GM19351 (cell line): Measurements from ENCODE around the gene ASAP2.
A peak's percentile ranks its signal among the peaks of the same experiment; 100 is the strongest.

Source experiments
- ATAC-seq: cut with Tn5 transposase; IDR thresholded peaks from one replicate; pipeline ENCODE4 v1.9.1; 2021; ENCODE audit warnings: mild to moderate bottlenecking, moderate library complexity; ENCODE audit not compliant: unreplicated experiment

Gene ASAP2

DNA sequence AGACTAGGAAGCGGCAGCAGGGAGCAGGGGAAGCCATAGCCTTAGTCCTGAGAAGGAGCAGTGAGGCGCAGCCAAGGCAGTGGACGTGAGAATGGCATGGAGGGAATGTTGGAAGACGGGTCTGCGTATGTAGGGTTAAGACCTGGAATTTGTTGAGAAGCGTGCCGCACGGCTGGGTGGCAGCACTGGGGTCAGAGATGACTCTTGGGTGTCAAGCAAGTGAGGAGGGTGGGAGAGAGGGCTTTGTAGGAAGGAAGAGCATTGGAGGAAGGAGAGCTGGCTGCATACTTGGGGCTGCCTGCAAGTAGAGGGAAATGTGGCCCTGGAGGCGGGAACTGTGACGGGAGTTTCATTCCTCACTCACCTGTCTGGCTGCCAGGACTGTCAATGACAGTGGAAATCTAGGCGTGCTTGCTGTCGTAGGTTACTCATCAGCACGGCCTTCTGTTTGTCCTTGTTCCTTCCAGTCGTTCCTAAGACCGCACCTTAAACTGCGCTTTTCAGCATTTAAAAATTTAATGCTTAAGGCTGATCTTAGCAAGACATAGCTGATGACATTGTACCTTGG is 108.8 kb downstream of the ASAP2 start:
- no peak for ATAC-seq

DNA sequence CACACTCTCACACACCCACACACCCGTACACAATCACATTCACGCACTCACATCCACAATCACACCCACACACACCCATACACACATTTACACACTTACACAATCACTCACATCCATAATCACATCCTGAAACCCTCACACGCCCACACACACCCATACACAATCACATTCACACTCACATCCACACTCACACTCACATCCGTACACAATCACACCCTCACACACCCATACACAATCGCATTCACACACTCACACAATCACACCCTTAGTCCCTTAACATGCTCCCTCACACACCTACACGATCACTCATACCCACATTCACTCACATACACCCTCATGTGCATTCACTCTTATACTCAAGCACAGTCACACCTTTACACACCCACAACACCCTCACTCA is 110.9 kb downstream of the ASAP2 start:
- no peak for ATAC-seq

DNA sequence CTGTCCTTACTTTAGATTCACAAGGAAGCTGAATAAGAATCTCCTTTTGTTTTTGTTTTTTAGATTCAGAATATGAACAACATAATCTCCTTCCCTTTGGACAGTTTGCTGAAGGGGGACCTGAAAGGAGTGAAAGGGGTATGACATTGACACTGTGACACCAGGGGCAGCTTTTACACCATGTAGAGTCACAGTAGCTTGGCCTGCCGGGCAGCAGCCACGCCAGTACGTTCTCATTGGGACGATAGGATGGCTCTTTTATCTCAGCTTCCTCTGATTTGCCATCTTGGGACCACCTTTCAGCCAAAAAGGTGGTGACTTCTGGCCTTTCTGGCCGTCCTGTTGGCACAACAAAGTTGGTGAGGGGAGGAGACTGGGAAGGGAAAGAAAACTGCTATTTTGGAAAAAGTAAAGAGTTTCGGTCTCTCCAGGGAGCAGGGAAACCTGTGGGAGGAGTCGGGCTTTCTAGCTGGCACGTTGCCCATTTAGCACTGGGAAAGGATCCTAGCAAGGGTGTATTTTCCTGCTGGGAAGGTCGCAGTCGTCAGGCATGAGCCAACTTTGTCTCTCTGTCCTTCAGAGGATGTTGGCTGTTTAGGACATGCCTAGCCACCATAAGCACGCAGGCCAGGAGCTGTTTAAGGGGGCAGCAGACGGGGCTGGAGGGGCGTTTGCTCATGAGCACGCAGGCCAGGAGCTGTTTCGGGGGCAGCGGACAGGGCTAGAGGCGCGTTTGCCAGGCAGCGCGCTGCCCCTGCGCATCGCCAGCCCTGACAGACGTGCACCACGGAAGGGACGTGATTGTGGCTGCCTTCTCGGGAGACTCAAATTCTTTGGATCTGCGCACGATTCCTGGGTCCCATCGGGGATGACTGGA is 112.1 kb downstream of the ASAP2 start:
- no peak for ATAC-seq

DNA sequence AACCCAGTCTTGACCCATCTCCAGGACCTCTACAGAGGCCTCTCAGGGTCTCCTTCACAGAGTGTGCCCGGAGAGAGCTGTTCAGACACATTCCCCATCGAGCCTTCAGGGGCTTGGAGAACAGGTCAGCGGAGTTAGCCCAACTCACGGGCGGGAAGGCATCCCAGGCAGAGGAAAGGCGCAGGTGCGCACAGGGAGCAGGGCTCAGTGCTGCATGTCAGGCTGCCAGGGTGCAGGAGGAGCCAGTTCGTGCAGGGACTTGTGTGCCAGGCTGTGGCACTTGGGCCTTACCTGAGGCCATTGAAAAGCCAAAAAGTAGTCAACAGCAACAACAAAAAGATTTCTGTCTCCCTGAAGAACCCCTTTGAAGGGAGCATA is 112.7 kb downstream of the ASAP2 start:
- ATAC-seq: no peak

DNA sequence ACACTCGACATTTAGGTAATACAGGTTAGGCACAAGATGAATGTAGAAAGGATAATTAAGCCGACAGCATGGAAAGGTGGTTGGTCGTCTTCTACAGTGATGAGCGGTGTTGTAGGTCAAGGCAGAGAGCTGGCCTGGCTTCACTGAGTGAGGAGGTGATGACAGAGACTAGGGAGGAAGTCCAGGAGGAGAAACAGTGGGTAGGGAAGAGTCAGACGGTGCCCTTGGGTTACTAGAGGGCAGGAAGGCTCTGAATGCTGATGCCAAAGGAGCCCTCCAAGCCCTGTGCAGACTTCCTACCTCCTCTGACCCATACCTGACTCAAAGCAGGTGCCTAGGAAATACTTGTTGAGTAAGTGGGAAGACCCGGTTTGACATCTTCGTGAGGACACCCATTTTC is 116.0 kb downstream of the ASAP2 start:
- no peak for ATAC-seq

DNA sequence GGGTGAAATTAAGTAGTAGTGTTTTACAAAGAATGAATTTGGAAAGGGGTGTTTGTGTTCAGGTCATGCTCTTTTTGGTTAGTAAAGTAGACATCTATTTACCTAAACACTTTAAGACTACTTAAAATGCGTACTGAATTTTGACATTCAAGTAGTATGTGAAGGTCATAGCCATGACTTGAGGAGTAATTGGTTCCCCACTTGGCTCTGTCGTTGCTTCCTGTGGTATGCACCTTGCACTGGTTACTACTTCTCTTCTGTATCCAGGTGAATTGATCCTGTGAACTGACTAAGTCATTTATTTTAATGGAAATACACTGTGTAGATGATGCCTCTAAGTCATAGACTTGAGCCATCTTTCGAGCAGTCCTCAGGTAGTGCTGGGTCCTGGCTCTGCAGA is 118.8 kb downstream of the ASAP2 start:
- no peak for ATAC-seq

DNA sequence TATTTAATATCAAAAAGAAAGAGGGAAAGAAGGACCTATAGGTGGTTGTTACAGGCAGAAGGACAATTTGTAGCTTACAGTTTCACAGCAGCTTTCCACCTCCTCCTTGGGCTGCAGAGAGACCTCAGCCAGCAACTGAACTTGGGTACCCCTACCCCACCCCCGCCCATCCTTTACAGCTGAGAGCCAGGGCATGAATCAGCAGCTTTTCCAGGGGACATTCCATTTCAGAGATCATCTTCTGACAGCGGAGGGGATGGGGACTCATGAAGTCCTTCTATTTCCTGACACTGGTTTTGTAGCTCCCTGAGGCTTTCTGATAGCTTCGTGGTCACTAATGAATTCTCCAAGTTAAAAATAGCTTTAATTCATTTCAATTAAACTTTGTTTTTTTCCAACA is 120.4 kb downstream of the ASAP2 start:
- no peak for ATAC-seq

DNA sequence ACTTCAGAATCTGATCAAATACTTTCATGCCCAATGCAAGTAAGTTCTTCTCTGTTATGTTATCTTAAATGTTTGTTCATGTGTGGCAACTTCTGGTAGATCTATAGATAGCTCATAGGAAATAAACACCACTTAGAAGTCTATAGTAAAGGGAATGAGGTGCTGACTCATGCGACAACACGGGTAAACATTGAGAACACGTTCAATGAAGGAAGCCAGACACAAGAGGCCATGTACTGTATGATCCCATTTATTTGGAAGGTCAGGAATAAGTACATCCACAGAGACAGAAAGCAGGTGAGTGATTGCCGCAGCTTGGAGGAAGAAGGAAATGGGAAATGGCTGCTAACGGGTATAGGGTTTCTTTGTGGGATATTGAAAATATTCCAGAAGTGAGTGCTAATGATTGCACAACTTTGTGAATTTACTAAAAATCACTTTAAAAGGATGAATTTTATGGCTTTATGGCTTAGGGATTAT is 121.3 kb downstream of the ASAP2 start:
- ATAC-seq: no peak

DNA sequence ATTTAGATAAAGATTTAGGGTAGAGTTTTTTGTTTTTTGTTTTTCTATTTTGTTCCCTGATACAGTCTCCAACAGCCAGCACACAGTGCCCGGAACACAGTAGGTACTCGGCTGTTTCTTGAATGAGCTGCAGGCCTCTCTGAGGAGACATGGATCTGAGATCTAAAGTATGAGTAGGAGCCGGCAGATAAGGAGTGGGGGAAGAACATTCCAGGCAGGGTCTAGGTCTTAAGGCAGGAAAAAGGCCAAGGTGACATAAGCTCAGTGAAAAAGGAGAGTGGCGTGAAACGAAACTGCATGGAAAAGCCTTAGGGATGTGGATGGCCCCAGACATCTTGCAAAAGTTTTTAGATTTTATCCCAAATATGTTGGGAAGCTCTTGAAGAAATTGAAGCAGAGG is 122.3 kb downstream of the ASAP2 start:
- ATAC-seq: no peak

DNA sequence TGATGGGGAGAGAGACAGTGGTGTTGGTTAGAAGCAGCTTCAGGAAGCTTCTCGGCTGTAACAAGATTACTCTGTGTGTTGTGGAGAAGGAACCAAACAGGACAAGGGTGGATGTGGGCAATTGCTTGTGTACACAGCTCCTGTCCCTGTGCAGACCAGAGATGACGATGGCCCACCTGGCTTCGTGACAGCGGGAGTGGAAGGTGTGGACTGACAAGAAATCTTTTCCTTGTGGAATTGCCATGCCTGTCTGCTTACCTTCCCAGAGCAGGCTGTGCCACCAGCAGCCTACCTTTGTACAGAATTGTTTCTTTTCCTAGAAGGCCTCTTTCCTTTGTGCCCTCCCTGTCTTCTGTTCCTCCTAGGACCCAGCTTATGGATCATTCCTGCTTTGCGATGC is 122.9 kb downstream of the ASAP2 start:
- no peak for ATAC-seq

DNA sequence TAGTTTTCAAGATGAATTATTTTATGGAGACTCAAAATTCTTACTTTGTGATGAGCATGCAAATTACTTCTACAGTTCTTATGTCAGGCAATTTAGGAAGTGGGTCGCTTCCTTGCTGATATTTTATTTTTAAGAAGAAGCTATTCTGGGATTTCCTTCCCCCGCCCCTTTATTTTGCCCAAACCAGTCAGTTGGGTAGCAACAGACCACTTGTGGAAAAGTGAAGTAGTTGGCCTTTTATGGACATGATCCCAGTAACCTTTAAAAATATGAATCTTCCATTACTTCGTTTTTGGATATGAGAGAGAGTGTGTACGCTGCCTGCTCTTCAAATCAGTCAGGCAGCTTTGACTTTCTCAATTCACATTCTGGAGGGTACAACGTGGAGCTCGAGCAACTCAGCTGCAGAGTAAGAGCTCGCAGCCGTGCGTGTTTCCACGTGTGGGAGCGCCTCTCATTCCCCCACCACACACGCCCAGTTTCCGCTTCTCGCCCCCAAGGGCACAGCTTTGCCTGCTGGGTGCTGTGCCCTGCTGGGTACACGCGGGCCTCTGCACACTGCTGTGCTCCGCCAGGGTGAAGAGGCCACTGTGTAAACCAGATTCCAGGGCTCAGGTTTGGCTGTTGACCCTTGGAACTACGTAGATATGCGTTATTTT is 124.1 kb downstream of the ASAP2 start:
- ATAC-seq: no peak

DNA sequence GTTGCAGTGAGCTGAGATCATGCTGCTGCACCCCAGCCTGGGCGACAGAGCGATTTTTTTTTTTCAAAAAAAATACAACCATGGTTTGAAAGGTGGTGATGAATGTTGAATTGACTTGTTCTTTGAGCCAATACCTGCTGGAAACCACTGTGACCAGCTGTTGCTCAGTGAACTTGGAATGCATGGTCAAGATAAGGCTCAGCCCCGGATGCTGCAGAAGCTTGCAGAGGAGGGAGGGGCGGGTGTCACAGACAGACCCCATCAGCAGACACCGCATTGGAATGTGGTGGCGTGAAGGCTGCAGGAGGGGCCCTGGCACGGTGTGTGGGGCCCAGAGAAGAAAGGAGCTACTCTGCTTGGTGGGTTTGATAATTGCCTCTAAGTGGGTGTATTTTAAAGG is 125.1 kb downstream of the ASAP2 start:
- ATAC-seq: no peak

DNA sequence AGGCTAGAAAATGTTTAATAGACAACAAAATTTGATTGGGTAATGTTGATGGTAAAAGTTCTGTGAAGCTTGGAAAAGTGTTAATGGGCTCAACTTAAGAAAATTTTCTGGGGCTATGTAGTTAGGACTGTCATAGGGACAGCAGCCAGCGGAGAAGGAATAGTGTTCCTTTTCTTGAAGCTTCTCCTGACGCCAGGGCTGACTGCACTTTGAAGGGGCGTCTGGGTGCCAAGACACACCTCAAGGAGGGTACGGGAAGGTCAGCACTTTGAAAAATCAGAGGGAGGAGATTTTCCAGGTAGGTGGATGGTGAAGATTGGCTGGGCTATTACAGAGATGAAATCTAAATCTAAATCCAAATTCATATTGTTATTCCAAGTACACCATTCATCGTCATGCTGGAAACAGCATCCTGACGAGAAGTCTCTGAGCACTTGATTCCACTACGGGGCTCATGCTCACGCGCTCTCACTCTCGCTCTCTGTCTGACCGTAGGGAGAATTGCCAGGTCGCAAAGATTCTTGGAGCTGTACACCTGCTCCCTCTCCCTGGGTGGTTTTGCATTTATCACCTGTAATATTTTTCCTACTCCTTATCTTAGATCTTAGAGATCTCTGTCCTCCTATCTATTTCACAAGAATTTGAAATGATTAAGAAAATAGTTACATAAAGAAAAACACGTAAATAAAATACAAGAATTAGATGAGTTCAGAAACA is 125.7 kb downstream of the ASAP2 start:
- no peak for ATAC-seq

DNA sequence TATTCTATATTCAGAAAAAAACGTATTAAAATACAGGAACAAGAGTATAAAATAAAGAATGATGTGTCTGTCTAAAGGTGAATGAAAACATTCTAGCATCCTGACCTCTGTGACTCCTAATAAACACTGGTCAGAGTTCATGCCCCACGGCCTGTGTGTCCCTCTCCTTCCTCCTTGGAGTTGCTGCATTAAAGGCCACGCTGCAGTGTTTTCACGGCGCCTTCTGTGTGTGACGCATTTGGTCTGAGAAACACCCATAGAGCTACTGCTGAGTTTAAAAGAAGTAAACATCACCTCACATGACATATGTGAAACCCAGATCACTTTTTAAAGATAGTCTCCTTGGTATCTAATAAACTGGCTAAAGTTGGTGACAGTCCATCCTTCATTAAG is 126.2 kb downstream of the ASAP2 start:
- no peak for ATAC-seq

DNA sequence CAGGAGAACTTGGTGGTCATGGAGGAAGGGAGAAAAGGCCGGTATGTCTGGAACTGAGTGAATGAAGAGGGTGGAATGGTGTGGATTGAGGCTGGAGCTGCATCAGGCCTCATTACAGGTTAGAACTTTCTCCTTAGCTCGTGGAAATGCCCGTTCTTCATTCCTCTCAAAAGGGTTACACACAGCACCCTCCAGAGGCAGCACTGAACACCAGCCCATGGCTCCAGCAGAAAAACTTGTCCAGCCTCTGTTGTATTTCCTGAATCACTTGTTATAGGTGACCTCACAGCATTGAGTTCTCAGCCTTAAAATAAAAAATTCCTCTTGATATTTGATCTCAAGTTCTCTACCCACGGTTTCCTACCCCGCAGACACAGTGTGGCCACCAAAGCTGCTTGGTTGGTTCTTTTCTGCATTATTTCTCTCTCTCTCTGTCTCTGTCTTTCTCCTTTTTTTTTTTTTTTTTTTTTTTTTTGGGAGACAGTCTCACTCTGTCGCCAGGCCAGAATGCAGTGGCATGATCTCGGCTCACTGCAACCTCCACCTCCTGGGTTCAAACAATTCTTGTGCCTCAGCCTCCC is 127.1 kb downstream of the ASAP2 start:
- ATAC-seq: no peak

DNA sequence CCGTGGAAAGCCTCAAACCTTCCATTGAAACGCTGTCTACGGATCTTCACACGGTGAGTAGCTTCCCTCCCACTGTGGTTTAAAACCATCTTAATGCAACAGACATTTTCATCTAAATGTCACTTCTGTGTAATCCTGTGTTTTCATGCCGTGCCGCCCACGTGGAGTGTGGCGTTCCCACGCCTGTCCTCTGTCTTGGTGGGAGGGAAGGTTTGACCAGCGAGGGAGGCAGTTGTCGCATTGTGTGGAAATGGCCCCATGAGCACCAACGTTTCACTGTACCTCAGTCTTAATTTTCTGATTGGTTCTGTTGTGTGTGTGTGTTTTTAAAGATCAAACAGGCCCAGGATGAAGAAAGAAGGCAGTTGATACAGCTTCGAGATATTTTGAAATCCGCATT is 128.1 kb downstream of the ASAP2 start:
- ATAC-seq: no peak

DNA sequence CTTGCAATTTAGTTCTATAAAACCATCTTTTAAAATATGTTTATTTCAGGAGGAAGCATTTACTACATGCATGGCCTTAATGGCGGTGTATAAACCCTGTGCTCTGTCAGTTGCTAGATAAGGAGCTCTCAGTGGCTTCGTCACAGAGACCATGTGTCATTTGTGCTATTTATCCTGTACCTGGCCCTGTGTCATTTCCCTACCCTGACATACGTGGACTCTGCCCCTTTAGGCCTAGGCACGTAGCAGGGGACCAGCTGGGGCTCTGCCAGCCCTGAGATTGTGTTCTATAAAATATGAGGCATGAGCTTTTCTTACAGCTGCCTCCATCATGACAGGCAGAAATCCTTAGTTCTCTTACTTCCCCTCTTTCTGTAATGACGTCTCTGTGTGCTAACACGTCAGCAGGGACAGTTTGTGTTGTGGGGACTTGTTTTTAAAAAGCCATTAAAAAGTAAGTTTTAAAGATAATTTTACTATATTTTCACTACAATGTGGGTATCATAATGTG is 128.8 kb downstream of the ASAP2 start:
- ATAC-seq: no peak

DNA sequence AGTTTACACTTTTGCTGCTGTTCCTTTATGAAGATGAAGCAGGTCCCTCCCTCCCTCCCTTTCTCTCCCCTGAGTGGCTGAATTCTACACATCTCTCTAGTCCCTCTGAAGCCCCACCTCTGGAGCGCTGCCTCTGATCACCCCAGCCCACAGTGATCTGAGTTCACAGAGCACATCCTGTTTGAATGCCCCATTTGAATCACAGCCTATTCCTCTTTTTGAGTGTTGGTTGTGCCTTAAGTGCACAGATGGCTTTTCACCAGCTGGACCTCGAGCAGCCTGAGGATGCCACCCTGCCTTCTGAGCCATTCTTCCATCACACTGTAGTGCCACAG is 129.6 kb downstream of the ASAP2 start:
- ATAC-seq: peak; percentile 90

DNA sequence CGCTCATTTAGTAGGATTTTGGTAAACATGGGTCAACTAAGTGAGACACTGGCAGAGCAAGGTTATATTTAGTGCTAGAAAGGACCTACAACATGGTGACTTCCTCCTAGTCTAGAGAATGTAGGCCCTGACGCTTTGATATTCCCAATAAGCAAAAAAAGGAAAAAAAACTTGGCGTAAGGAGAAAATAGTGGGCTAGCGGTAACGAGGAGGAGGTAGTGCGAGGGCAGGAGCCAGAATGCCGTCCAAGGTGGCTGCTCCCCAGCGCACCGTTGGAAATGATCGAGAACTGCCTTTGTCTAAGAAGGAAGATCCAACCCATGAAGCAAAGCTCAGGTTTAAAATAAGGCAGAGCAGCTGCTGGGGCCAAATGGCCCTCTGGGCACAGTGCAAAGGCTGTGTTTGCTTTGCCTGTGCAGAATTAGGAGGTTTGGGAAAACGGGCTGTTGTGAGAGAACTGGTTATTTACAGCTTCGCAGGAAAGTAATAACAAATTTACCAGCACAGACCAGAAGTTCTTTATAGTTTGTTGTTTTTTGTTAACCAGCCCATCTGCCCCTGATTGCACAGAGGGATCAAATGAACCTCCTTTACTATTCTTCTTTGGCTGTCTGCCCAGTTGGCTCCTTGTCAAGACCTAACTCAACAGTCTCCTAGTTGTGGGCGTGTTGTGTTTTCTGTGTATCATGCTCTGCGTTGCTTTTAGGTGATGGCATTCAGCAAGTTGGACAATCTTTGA is 130.1 kb downstream of the ASAP2 start:
- no peak for ATAC-seq

DNA sequence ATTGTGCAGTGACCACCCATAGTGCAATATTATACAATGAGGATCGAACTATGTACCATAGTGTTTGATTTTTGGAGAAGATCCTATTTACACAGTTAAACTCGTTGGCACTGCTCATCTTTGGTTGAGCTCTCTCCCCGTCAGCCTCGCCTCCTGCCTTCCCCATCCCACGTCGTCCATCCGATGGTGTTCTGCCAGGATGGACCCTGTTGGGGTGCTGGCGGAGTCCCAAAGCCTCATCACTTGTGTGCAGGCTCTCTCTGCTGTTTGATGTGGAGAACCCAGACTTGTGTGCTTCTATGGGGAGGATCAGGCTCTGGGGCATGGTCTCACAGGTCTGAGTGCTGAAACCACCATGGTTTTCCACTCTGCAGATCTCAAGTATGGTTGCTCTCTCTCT is 131.3 kb downstream of the ASAP2 start:
- ATAC-seq: no peak
